GM12878 (cell line): ENCODE measurements around the gene OR2S2. TPM values are rescaled to one million over a fixed set of nuclear protein-coding genes. Genes with fewer than 3 reads are reported as not detected.
"Not testable (repeated sequence)": the region's sequence is repeated elsewhere in the genome, so short reads cannot be mapped to it uniquely, and the experiment has no call there.

Experiments
- ATAC-seq: fragments of 200-7000 bp; cut with Tn5 transposase; 3 replicates; pipeline ENCODE4 v1.9.1; 2020; ENCODE audit warnings: mild to moderate bottlenecking, moderate library complexity
- BruUV-seq: library from RNA; stranded (reverse); fragments of 400-500 nt; replicated peaks from 2 replicates; lab custom pipeline; 2021; lab: Mats Ljungman, UMichigan
- CTCF ChIA-PET: fragments of 300-600 bp; sonication (Branson Sonifier 250); formaldehyde crosslinking; extraction: SDS; loops from one replicate; lab custom pipeline; 2021; ENCODE audit warnings: inconsistent platforms; lab: Yijun Ruan, JAX
- POLR2A ChIA-PET: fragments of 350-600 bp; formaldehyde crosslinking; extraction: SDS; loops from one replicate; lab custom pipeline; 2021; ENCODE audit warnings: inconsistent platforms; lab: Charles Lee
- RAD21 ChIA-PET: fragments of 300-600 bp; sonication (Branson Sonifier 250); formaldehyde crosslinking; loops from one replicate; lab custom pipeline; 2023; ENCODE audit warnings: antibody characterized with exemption; ENCODE audit not compliant: unreplicated experiment; lab: Charles Lee
- SMC1A ChIA-PET: fragments of 300-600 bp; sonication (Branson Sonifier 250); formaldehyde crosslinking; loops from one replicate; lab custom pipeline; 2023; ENCODE audit not compliant: unreplicated experiment, uncharacterized antibody; lab: Charles Lee
- DNase-seq: peaks from one replicate; pipeline ENCODE4 v3.0.0-alpha.2; 2011; ENCODE audit warnings: low read depth, low spot score
- FAIRE-seq: peaks from 3 replicates; lab custom pipeline; 2011; peaks lifted over from hg19 to GRCh38; lab: Jason Lieb, UNC
- H2AFZ ChIP-seq: 2 replicates; pipeline ENCODE4 v1.6.0; 2011; ENCODE audit warnings: low read depth, low read length, control low read depth; ENCODE audit not compliant: control insufficient read depth
- H3K27ac ChIP-seq: 2 replicates; pipeline ENCODE4 v1.5.1; 2011; ENCODE audit warnings: control low read depth; ENCODE audit not compliant: control insufficient read depth, insufficient read depth
- H3K27me3 ChIP-seq, 2 experiments: replicated peaks in 1 of 2; 2 replicates each; pipeline versions ENCODE4 v1.6.0 to v1.6.1; 2011; ENCODE audit warnings: low read length in 1 of 2; ENCODE audit not compliant: control insufficient read depth in 2 of 2, insufficient read depth in 2 of 2
- H3K36me3 ChIP-seq, 2 experiments: 2 replicates each; pipeline ENCODE4 v1.5.1; 2011; ENCODE audit warnings: low read length in 1 of 2; ENCODE audit not compliant: control insufficient read depth in 2 of 2, insufficient read depth in 2 of 2
- H3K4me1 ChIP-seq: 2 replicates; pipeline ENCODE4 v1.6.1; 2011; ENCODE audit warnings: mild to moderate bottlenecking, low read length, moderate library complexity, mixed read lengths; ENCODE audit not compliant: control insufficient read depth, insufficient read depth
- H3K4me2 ChIP-seq: 2 replicates; pipeline ENCODE4 v1.6.0; 2011; ENCODE audit warnings: control low read depth; ENCODE audit not compliant: control insufficient read depth, insufficient read depth
- H3K4me3 ChIP-seq: fragments of 200-600 bp; sonication (generic); 2 replicates; pipeline ENCODE4 v1.5.1; 2016
- H3K79me2 ChIP-seq: 2 replicates; pipeline ENCODE4 v1.6.0; 2011; ENCODE audit warnings: low read length; ENCODE audit not compliant: control insufficient read depth, insufficient read depth
- H3K9ac ChIP-seq: 2 replicates; pipeline ENCODE4 v1.8.0; 2011; ENCODE audit warnings: low read length, control low read depth, mixed read lengths; ENCODE audit not compliant: control insufficient read depth, insufficient read depth
- H3K9me3 ChIP-seq: replicated peaks from 3 replicates; pipeline ENCODE4 v1.5.1; 2011; ENCODE audit warnings: mild to moderate bottlenecking, low read length; ENCODE audit not compliant: control insufficient read depth, insufficient read depth
- H4K20me1 ChIP-seq: 2 replicates; pipeline ENCODE4 v1.6.0; 2011; ENCODE audit not compliant: control insufficient read depth, insufficient read depth
- ASH2L ChIP-seq: fragments of 300-600, 200-600 bp; sonication (generic); IDR thresholded peaks from 2 replicates; pipeline ENCODE4 v1.6.1; 2017; ENCODE audit warnings: low read depth, mild to moderate bottlenecking, borderline replicate concordance
- CHD1 ChIP-seq: IDR thresholded peaks from 2 replicates; pipeline ENCODE4 v1.6.1; 2012; ENCODE audit warnings: low read depth, low read length, improper control_type of control experiment
- HDAC2 ChIP-seq: fragments of 200-600 bp; sonication (generic); IDR thresholded peaks from 2 replicates; pipeline ENCODE4 v1.6.1; 2017
- MEF2A ChIP-seq: IDR thresholded peaks from 2 replicates; pipeline ENCODE4 v1.6.1; 2011; ENCODE audit warnings: low read depth, mild to moderate bottlenecking, low read length, moderate library complexity; ENCODE audit not compliant: insufficient read depth
- NBN ChIP-seq: fragments of 450-650 bp; IDR thresholded peaks from 2 replicates; pipeline ENCODE4 v1.6.1; 2016
- NFIC ChIP-seq: IDR thresholded peaks from 2 replicates; pipeline ENCODE4 v1.6.1; 2012; ENCODE audit warnings: low read depth, mild to moderate bottlenecking, inconsistent platforms, low read length, moderate library complexity
- PAX8 ChIP-seq: fragments of 450-650 bp; IDR thresholded peaks from 2 replicates; pipeline ENCODE4 v1.6.1; 2017; ENCODE audit warnings: mild to moderate bottlenecking, moderate library complexity
- SIX5 ChIP-seq: IDR thresholded peaks from 2 replicates; pipeline ENCODE4 v1.6.1; 2011; ENCODE audit warnings: mild to moderate bottlenecking, low read depth, low read length, moderate library complexity; ENCODE audit not compliant: severe bottlenecking
- USF2 ChIP-seq: IDR thresholded peaks from 2 replicates; pipeline ENCODE4 v1.6.1; 2011; ENCODE audit warnings: low read depth, low read length, improper control_type of control experiment, borderline replicate concordance
- ZNF384 ChIP-seq: IDR thresholded peaks from 2 replicates; pipeline ENCODE4 v1.6.1; 2012; ENCODE audit warnings: low read depth, mild to moderate bottlenecking, low read length, improper control_type of control experiment, borderline replicate concordance
- WGBS: methylation state at CpG from one replicate; pipeline ENCODE4 v1.1.6; 2016; ENCODE audit warnings: low lambda C conversion rate; ENCODE audit not compliant: insufficient replicate concordance, insufficient coverage; ENCODE audit errors: missing lambda C conversion rate; 5-methylcytosine and 5-hydroxymethylcytosine counted together
- in situ Hi-C: fragments of 300-500 bp; cut with MboI; formaldehyde crosslinking; loops from 9 replicates; pipeline ENCODE4 v1.14.3; 2018; ENCODE audit warnings: mixed read lengths
- intact Hi-C: fragments of 100-400 bp; cut with micrococcal nuclease; formaldehyde crosslinking; loops from one replicate; pipeline ENCODE4 v1.14.2; 2022; ENCODE audit not compliant: unreplicated experiment
- polyA plus RNA-seq, 11 experiments: library from polyadenylated mRNA; depleted of rRNA in 4 of 11; unstranded in 6 of 11; stranded (reverse) in 5 of 11; fragments of >200 nt; fragmentation: Nextera tagmentation in 4 of 11; fragmentation: Illumina TruSeq in 1 of 11; extraction: Ambion mirVana in 4 of 11; extraction: Trizol in 1 of 11; gene quantifications; 1 replicate in 1 of 11; 2 replicates in 10 of 11; pipeline versions ENCODE4 v1.2.1 to v1.2.3, GENCODE V29; 2011 to 2016; ENCODE audit warnings: inconsistent platforms in 2 of 11, missing spikeins in 2 of 11, low read depth in 1 of 11
- total RNA-seq, 4 experiments: library from RNA; depleted of rRNA in 3 of 4; stranded (reverse); fragments of >200 nt in 3 of 4; fragmentation: Illumina TruSeq in 1 of 4; extraction: Trizol in 1 of 4; gene quantifications; 2 replicates each; pipeline versions ENCODE4 v1.2.1 to v1.2.3, GENCODE V29; 2013 to 2021
- TF ChIP-seq, protein P1 (sequence below): fragments of 450-650 bp; IDR thresholded peaks from 2 replicates; pipeline ENCODE4 v1.6.1; 2017; ENCODE audit warnings: mild to moderate bottlenecking, moderate library complexity
- TF ChIP-seq, protein P2 (sequence below): fragments of 450-650 bp; IDR thresholded peaks from 2 replicates; pipeline ENCODE4 v1.6.1; 2017; ENCODE audit warnings: mild to moderate bottlenecking, moderate library complexity

Gene OR2S2
- total and polyA plus RNA-seq, 10 of the 15 experiments (the other 5 are each of a cell fraction or from before 2014, with no cell fraction given) = not detected

- TF ChIP-seq, protein P1, sequence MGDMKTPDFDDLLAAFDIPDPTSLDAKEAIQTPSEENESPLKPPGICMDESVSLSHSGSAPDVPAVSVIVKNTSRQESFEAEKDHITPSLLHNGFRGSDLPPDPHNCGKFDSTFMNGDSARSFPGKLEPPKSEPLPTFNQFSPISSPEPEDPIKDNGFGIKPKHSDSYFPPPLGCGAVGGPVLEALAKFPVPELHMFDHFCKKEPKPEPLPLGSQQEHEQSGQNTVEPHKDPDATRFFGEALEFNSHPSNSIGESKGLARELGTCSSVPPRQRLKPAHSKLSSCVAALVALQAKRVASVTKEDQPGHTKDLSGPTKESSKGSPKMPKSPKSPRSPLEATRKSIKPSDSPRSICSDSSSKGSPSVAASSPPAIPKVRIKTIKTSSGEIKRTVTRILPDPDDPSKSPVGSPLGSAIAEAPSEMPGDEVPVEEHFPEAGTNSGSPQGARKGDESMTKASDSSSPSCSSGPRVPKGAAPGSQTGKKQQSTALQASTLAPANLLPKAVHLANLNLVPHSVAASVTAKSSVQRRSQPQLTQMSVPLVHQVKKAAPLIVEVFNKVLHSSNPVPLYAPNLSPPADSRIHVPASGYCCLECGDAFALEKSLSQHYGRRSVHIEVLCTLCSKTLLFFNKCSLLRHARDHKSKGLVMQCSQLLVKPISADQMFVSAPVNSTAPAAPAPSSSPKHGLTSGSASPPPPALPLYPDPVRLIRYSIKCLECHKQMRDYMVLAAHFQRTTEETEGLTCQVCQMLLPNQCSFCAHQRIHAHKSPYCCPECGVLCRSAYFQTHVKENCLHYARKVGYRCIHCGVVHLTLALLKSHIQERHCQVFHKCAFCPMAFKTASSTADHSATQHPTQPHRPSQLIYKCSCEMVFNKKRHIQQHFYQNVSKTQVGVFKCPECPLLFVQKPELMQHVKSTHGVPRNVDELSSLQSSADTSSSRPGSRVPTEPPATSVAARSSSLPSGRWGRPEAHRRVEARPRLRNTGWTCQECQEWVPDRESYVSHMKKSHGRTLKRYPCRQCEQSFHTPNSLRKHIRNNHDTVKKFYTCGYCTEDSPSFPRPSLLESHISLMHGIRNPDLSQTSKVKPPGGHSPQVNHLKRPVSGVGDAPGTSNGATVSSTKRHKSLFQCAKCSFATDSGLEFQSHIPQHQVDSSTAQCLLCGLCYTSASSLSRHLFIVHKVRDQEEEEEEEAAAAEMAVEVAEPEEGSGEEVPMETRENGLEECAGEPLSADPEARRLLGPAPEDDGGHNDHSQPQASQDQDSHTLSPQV = no peak
- TF ChIP-seq USF2 = no peak
- no peak for TF ChIP-seq CHD1
- TF ChIP-seq, protein P2, sequence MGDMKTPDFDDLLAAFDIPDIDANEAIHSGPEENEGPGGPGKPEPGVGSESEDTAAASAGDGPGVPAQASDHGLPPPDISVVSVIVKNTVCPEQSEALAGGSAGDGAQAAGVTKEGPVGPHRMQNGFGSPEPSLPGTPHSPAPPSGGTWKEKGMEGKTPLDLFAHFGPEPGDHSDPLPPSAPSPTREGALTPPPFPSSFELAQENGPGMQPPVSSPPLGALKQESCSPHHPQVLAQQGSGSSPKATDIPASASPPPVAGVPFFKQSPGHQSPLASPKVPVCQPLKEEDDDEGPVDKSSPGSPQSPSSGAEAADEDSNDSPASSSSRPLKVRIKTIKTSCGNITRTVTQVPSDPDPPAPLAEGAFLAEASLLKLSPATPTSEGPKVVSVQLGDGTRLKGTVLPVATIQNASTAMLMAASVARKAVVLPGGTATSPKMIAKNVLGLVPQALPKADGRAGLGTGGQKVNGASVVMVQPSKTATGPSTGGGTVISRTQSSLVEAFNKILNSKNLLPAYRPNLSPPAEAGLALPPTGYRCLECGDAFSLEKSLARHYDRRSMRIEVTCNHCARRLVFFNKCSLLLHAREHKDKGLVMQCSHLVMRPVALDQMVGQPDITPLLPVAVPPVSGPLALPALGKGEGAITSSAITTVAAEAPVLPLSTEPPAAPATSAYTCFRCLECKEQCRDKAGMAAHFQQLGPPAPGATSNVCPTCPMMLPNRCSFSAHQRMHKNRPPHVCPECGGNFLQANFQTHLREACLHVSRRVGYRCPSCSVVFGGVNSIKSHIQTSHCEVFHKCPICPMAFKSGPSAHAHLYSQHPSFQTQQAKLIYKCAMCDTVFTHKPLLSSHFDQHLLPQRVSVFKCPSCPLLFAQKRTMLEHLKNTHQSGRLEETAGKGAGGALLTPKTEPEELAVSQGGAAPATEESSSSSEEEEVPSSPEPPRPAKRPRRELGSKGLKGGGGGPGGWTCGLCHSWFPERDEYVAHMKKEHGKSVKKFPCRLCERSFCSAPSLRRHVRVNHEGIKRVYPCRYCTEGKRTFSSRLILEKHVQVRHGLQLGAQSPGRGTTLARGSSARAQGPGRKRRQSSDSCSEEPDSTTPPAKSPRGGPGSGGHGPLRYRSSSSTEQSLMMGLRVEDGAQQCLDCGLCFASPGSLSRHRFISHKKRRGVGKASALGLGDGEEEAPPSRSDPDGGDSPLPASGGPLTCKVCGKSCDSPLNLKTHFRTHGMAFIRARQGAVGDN = no peak
- no peak for TF ChIP-seq ZNF384
- no peak for TF ChIP-seq ASH2L
- no peak for TF ChIP-seq SIX5
- no peak for TF ChIP-seq HDAC2
- no peak for TF ChIP-seq NBN
- no peak for TF ChIP-seq NFIC
- TF ChIP-seq MEF2A = no peak
- TF ChIP-seq PAX8 = no peak
Observed at GRCh38 chr9:35993976-35994720, 36.2 kb upstream of the OR2S2 start (continued).

- in situ Hi-C loops, DNase-seq, H3K27me3 ChIP-seq, H4K20me1 ChIP-seq, SMC1A ChIA-PET, H3K9me3 ChIP-seq, RAD21 ChIA-PET, BruUV-seq, H3K27ac ChIP-seq, H3K4me1 ChIP-seq, intact Hi-C loops, ATAC-seq, POLR2A ChIA-PET, CTCF ChIA-PET, FAIRE-seq, H3K4me3 ChIP-seq, H2AFZ ChIP-seq, H3K4me2 ChIP-seq, H3K9ac ChIP-seq, H3K79me2 ChIP-seq, H3K36me3 ChIP-seq: not testable (repeated sequence)
- 44% methylated on average over 3 of the region's 3 CpGs for WGBS
Observed at GRCh38 chr9:35993136-35993535, 35.2 kb upstream of the OR2S2 start.
